H9 (cell line): ENCODE results near the gene CSTF3. TPM values are rescaled to one million over a fixed set of nuclear protein-coding genes. Genes with fewer than 3 reads are reported as not detected.

Experiments used
- DNase-seq: peaks from one replicate; pipeline ENCODE4 v3.0.0-alpha.2; 2017
- H2AFZ ChIP-seq: one replicate; pipeline ENCODE4 v1.6.1; 2013; ENCODE audit warnings: mild to moderate bottlenecking, low read length, control low read depth, moderate library complexity
- H2AK5ac ChIP-seq: 2 replicates; pipeline ENCODE4 v1.6.1; 2013; ENCODE audit warnings: low read length, control low read depth, mixed read lengths; ENCODE audit not compliant: insufficient read length
- H2BK120ac ChIP-seq: one replicate; pipeline ENCODE4 v1.6.1; 2013; ENCODE audit warnings: low read depth, mild to moderate bottlenecking, low read length, control low read depth, inconsistent platforms; ENCODE audit not compliant: poor library complexity, severe bottlenecking
- H2BK12ac ChIP-seq: 2 replicates; pipeline ENCODE4 v1.6.1; 2013; ENCODE audit warnings: low read length, control low read depth, mixed read lengths, low read depth; ENCODE audit not compliant: insufficient read length
- H2BK15ac ChIP-seq: 2 replicates; pipeline ENCODE4 v1.6.1; 2013; ENCODE audit warnings: low read depth, low read length, control low read depth
- H2BK20ac ChIP-seq: one replicate; pipeline ENCODE4 v1.6.1; 2013; ENCODE audit warnings: low read depth, mild to moderate bottlenecking, low read length, control low read depth, inconsistent platforms; ENCODE audit not compliant: poor library complexity, severe bottlenecking
- H2BK5ac ChIP-seq: 2 replicates; pipeline ENCODE4 v1.6.1; 2013; ENCODE audit warnings: low read length, control low read depth, mixed read lengths; ENCODE audit not compliant: insufficient read length
- H3K14ac ChIP-seq: 2 replicates; pipeline ENCODE4 v1.6.1; 2013; ENCODE audit warnings: low read length, control low read depth; ENCODE audit not compliant: insufficient read depth
- H3K18ac ChIP-seq: 2 replicates; pipeline ENCODE4 v1.6.1; 2013; ENCODE audit warnings: low read depth, mild to moderate bottlenecking, mixed read lengths, low read length, control low read depth; ENCODE audit not compliant: insufficient read length
- H3K23ac ChIP-seq: 2 replicates; pipeline ENCODE4 v1.6.1; 2013; ENCODE audit warnings: low read length, control low read depth, mixed read lengths, low read depth; ENCODE audit not compliant: insufficient read length
- H3K23me2 ChIP-seq: 2 replicates; pipeline ENCODE4 v1.6.1; 2013; ENCODE audit warnings: low read depth, mild to moderate bottlenecking, mixed read lengths, low read length, control low read depth; ENCODE audit not compliant: insufficient read length, poor library complexity, severe bottlenecking
- H3K27ac ChIP-seq: 2 replicates; pipeline ENCODE4 v1.5.1; 2013; ENCODE audit warnings: low read length, control low read depth, mixed read lengths, low read depth; ENCODE audit not compliant: insufficient read length
- H3K27me3 ChIP-seq: 2 replicates; pipeline ENCODE4 v1.6.1; 2013; ENCODE audit warnings: low read length, control low read depth, inconsistent platforms; ENCODE audit not compliant: insufficient read depth
- H3K4ac ChIP-seq: 2 replicates; pipeline ENCODE4 v1.6.1; 2013; ENCODE audit warnings: low read depth, mild to moderate bottlenecking, control low read depth, inconsistent platforms, low read length, moderate library complexity
- H3K4me1 ChIP-seq: 2 replicates; pipeline ENCODE4 v1.6.1; 2013; ENCODE audit warnings: low read length, control low read depth, inconsistent platforms; ENCODE audit not compliant: insufficient read depth
- H3K4me2 ChIP-seq: 2 replicates; pipeline ENCODE4 v1.6.1; 2013; ENCODE audit warnings: low read length, control low read depth, mixed read lengths; ENCODE audit not compliant: insufficient read length, insufficient read depth
- H3K56ac ChIP-seq: 2 replicates; pipeline ENCODE4 v1.6.1; 2013; ENCODE audit warnings: low read depth, mild to moderate bottlenecking, mixed read lengths, low read length, control low read depth; ENCODE audit not compliant: insufficient read length
- H3K79me1 ChIP-seq: 2 replicates; pipeline ENCODE4 v1.6.1; 2013; ENCODE audit warnings: low read depth, mild to moderate bottlenecking, moderate library complexity, low read length, control low read depth, inconsistent platforms; ENCODE audit not compliant: insufficient read depth, poor library complexity, severe bottlenecking
- H3K79me2 ChIP-seq: 2 replicates; pipeline ENCODE4 v1.6.1; 2013; ENCODE audit warnings: low read length, control low read depth, inconsistent platforms; ENCODE audit not compliant: insufficient read depth
- H3K9ac ChIP-seq: 2 replicates; pipeline ENCODE4 v1.6.1; 2013; ENCODE audit warnings: low read length, control low read depth, mixed read lengths; ENCODE audit not compliant: insufficient read length; ENCODE audit errors: extremely low read depth
- H3K9me3 ChIP-seq: one replicate; pipeline ENCODE4 v1.6.1; 2013; ENCODE audit warnings: low read depth, low read length, inconsistent platforms; ENCODE audit not compliant: control insufficient read depth
- H3T11ph ChIP-seq: one replicate; pipeline ENCODE4 v1.6.1; 2013; ENCODE audit warnings: mild to moderate bottlenecking, low read length, control low read depth, inconsistent platforms
- H4K20me1 ChIP-seq: one replicate; pipeline ENCODE4 v1.6.1; 2013; ENCODE audit not compliant: control insufficient read depth, insufficient read length, insufficient read depth
- H4K5ac ChIP-seq: 2 replicates; pipeline ENCODE4 v1.6.1; 2013; ENCODE audit warnings: low read depth, mild to moderate bottlenecking, mixed read lengths, low read length, control low read depth; ENCODE audit not compliant: insufficient read length
- H4K8ac ChIP-seq: replicated peaks from 2 replicates; pipeline ENCODE4 v1.6.1; 2013; ENCODE audit warnings: low read length, control low read depth, mixed read lengths, low read depth; ENCODE audit not compliant: insufficient read length
- H4K91ac ChIP-seq: 2 replicates; pipeline ENCODE4 v1.6.1; 2013; ENCODE audit warnings: low read depth, mild to moderate bottlenecking, moderate library complexity, mixed read lengths, low read length, control low read depth; ENCODE audit not compliant: insufficient read length
- H3K27ac Mint-ChIP-seq, 3 experiments: 2 replicates in 2 of 3; 3 replicates in 1 of 3; pipeline ENCODE4 v1.8.0; 2020 to 2021; ENCODE audit warnings: mixed read lengths in 3 of 3, mild to moderate bottlenecking in 1 of 3, moderate library complexity in 1 of 3
- H3K27me3 Mint-ChIP-seq: 2 replicates; pipeline ENCODE4 v1.8.0; 2021; ENCODE audit warnings: low read depth, mild to moderate bottlenecking, moderate library complexity, mixed read lengths
- H3K36me3 Mint-ChIP-seq, 3 experiments: 2 replicates in 2 of 3; 3 replicates in 1 of 3; pipeline ENCODE4 v1.8.0; 2020 to 2021; ENCODE audit warnings: low read depth in 3 of 3, mixed read lengths in 3 of 3; ENCODE audit not compliant: insufficient read depth in 1 of 3
- H3K4me1 Mint-ChIP-seq, 2 experiments: 2 replicates each; pipeline ENCODE4 v1.8.0; 2020; ENCODE audit warnings: mixed read lengths in 2 of 2
- H3K4me3 Mint-ChIP-seq, 2 experiments: 2 replicates in 1 of 2; 3 replicates in 1 of 2; pipeline ENCODE4 v1.8.0; 2020 to 2021; ENCODE audit warnings: mild to moderate bottlenecking in 2 of 2, mixed read lengths in 2 of 2, moderate library complexity in 1 of 2
- H3K9me3 Mint-ChIP-seq, 2 experiments: 2 replicates in 1 of 2; 3 replicates in 1 of 2; pipeline ENCODE4 v1.8.0; 2020; ENCODE audit warnings: mild to moderate bottlenecking in 2 of 2, mixed read lengths in 2 of 2, moderate library complexity in 1 of 2
- CTCF ChIP-seq: fragments of 200-600 bp; sonication (generic); conservative IDR thresholded peaks from 3 replicates; pipeline ENCODE4 v1.8.0; 2021; ENCODE audit warnings: antibody characterized with exemption, mild to moderate bottlenecking
- WGBS: extraction: QIAGEN DNeasy Blood & Tissue Kit; methylation state at CpG from one replicate; pipeline ENCODE4 v1.1.7; 2013; ENCODE audit warnings: missing lambda C conversion rate, low lambda C conversion rate, mixed read lengths; ENCODE audit not compliant: insufficient read length; ENCODE audit errors: extremely low coverage; 5-methylcytosine and 5-hydroxymethylcytosine counted together
- total RNA-seq: library from RNA; stranded (reverse); gene quantifications from 2 replicates; pipeline ENCODE4 v1.2.1, GENCODE V29; 2021

CSTF3 gene
- total RNA-seq, 1 experiment from 2014 or later = 41.5 TPM

- no peak overlapping the region for H3K56ac ChIP-seq
- H2BK20ac ChIP-seq = no peak overlapping the region
- peaks cover 20 to 23% of the 10 kb centered on the region in 2 experiments for H3K4me1 Mint-ChIP-seq
- no peak overlapping the region for H2BK5ac ChIP-seq
- H3K4me2 ChIP-seq = no peak overlapping the region
- H3K4me3 Mint-ChIP-seq = no peak overlapping the region
- H3K27ac Mint-ChIP-seq = 0 out of 7 replicates have a peak overlapping the region, but pooled peaks of 1 of the 3 experiments have one; percentile 46
- H3K9me3 ChIP-seq = no peaks in the 10 kb centered on the region
- TF ChIP-seq CTCF = no peak
- no peak overlapping the region for H2AK5ac ChIP-seq
- no peak overlapping the region for H4K5ac ChIP-seq
- H2BK15ac ChIP-seq = no peak overlapping the region
- H3K9ac ChIP-seq = no peak overlapping the region
- no peak overlapping the region for H3K14ac ChIP-seq
- H2AFZ ChIP-seq = no peak overlapping the region
- no peak overlapping the region for H4K91ac ChIP-seq
- no peak overlapping the region for H3K4ac ChIP-seq
- no peak overlapping the region for H3K18ac ChIP-seq
- H2BK12ac ChIP-seq = no peak overlapping the region
- no peak overlapping the region for H2BK120ac ChIP-seq
- H3K79me2 ChIP-seq = no peaks in the 10 kb centered on the region
- 0 out of 2 replicates have a peak, but pooled peaks cover 2% of the 10 kb centered on the region for H3K4me1 ChIP-seq
- H3K27me3 ChIP-seq = no peaks in the 10 kb centered on the region
- H3K9me3 Mint-ChIP-seq = no peaks in the 10 kb centered on the region
- WGBS = no CpG with 5 or more reads among the region's 3 CpGs
- no peaks in the 10 kb centered on the region for H3K27me3 Mint-ChIP-seq
- H3K27ac ChIP-seq = no peak overlapping the region
- no peaks in the 10 kb centered on the region for H3K79me1 ChIP-seq
- peaks cover 1 to 7% (median 5%) of the 10 kb centered on the region in 3 experiments; a peak in 3 of 7 replicates for H3K36me3 Mint-ChIP-seq
- no peak overlapping the region for H3T11ph ChIP-seq
- no peak overlapping the region for H4K8ac ChIP-seq
- H3K23ac ChIP-seq = no peak overlapping the region
- DNase-seq = no peak
- no peaks in the 10 kb centered on the region for H3K23me2 ChIP-seq
- H4K20me1 ChIP-seq = no peaks in the 10 kb centered on the region
Measured at GRCh38 chr11:33179348-33179803, 18.1 kb upstream of the CSTF3 start.
